Measurements from ENCODE around the gene MTCH2.

DNA sequence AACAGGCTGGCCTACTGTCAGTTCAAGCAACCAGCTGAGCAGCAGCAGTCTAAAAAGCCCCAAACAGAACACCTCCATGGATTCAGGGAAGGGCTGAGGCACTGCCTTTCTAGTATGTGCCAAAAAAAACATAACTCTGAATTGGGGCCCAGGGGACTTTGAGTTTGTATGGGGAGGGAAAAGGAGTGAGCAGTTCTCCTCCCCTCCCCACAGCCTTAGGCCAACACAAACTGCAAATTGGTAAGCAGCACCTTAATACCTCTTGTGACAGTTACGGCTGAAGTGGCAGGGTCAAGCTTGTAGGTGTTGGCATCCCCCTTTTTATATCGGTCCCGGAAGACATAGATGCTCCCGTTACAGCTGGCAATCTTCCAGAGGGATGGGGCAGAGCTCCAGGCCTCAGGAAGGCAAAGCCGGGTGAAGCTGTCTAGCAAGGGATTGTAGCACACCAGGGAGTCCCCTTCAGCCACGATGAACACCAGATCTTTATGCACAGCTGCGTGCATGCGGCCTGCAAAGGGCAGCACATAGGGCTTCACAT is 69.6 kb downstream of the MTCH2 start:
- TF ChIP-seq, protein P1, sequence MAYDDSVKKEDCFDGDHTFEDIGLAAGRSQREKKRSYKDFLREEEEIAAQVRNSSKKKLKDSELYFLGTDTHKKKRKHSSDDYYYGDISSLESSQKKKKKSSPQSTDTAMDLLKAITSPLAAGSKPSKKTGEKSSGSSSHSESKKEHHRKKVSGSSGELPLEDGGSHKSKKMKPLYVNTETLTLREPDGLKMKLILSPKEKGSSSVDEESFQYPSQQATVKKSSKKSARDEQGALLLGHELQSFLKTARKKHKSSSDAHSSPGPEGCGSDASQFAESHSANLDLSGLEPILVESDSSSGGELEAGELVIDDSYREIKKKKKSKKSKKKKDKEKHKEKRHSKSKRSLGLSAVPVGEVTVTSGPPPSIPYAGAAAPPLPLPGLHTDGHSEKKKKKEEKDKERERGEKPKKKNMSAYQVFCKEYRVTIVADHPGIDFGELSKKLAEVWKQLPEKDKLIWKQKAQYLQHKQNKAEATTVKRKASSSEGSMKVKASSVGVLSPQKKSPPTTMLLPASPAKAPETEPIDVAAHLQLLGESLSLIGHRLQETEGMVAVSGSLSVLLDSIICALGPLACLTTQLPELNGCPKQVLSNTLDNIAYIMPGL (CRISPR knock-in tag; IDR thresholded peaks at IDR 0.05), result no peak
- no peak for TF ChIP-seq FOXP1 (CRISPR knock-in tag; IDR thresholded peaks at IDR 0.05; ENCODE audit: borderline replicate concordance)
- TF ChIP-seq ZNF416 (CRISPR knock-in tag; IDR thresholded peaks at IDR 0.05), result no peak
- no peak for TF ChIP-seq CTCF (IDR thresholded peaks at IDR 0.05)
- no peak for TF ChIP-seq FOXJ3 (CRISPR knock-in tag; IDR thresholded peaks at IDR 0.05; ENCODE audit: borderline replicate concordance)
- TF ChIP-seq ZNF281 (CRISPR knock-in tag; IDR thresholded peaks at IDR 0.05), result no peak

All from WTC11 (cell line).